HG03442 (cell line): ENCODE measurements around the gene ADARB2.

ENCODE experiments used
- ATAC-seq: cut with Tn5 transposase; IDR thresholded peaks from one replicate; pipeline ENCODE4 v1.9.1; 2021; ENCODE audit warnings: mild to moderate bottlenecking, moderate library complexity; ENCODE audit not compliant: unreplicated experiment

Gene ADARB2

DNA sequence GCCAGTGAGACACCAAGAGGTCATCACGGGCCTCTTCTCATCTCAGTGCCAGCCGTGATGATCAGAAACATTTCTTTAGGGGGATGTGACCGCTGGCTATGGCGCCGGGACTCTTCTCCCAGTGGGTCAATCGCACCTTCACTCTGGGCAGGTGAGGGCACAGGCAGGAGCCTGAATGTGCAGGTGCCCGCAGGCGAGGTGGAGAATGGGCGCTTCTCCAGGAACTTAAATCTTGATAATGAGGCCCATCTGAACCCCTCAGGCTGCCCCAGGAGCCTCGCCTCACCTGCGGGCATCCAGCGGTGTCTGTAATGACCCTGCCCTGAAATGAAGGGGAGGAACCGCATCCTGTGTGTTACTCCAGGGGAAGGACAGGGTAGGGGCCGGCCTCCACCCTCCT is 204.7 kb downstream of the ADARB2 start:
- ATAC-seq = no peak

DNA sequence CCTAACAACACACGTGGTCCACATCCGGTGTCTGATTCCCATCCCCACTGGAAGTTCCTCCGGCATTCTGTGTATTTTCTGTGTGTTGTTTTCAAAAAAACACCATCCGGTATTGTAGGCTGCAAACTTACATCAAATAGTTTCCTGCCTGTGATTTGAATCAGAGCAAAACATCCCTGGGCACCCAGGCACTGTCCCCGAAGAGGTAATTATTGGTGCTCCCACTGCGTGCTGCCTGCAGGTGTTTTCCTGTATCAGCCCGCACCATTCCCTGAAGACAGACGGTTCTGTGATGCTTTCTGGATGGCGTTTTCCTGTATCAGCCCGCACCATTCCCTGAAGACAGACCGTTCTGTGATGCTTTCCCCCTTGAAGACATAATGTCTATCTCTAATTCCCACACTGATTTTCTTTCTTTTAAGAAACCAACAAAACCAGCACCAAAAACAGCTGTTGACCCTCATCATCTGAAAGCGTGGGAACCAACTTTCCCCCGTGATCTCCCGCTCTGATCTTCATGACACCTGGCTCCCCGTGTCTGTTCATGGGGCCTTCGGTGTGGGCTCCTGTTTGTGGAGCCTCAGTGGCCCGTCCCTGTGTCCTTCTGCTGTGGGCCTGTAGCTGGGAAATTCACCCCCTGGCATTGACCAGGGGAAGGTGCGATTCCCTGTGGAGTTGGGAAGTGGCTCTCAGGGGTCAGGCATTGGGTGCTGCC is 205.3 kb downstream of the ADARB2 start:
- ATAC-seq = no peak

DNA sequence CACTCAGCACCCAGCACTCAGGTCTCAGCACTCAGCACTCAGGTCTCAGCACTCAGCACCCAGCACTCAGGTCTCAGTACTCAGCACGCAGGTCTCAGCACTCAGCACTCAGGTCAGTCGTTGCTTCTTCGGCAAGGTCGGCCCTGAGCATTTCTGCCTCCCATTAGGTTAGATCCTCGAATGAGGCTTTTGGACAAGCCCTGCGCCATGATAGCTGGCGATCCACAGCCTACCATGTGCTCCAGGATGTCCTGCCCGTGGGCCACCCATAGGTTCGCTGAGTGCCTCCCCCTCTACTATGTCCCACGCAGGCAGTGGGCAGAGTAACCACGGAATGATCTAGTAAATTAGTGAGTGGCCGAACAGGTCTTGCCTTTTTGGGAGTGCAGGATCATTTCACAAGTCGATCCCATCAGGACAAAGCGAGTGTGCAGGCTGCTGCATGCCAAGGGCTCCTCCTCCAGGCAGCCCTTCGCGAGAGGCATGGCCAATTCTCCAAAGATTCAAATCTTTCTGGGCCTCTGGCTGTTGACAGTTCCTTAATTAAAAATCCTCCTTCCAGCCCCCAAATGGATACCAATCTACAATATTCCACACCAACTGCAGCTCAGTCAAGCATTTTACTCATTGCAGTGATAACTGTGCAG is 206.3 kb downstream of the ADARB2 start:
- no peak for ATAC-seq

DNA sequence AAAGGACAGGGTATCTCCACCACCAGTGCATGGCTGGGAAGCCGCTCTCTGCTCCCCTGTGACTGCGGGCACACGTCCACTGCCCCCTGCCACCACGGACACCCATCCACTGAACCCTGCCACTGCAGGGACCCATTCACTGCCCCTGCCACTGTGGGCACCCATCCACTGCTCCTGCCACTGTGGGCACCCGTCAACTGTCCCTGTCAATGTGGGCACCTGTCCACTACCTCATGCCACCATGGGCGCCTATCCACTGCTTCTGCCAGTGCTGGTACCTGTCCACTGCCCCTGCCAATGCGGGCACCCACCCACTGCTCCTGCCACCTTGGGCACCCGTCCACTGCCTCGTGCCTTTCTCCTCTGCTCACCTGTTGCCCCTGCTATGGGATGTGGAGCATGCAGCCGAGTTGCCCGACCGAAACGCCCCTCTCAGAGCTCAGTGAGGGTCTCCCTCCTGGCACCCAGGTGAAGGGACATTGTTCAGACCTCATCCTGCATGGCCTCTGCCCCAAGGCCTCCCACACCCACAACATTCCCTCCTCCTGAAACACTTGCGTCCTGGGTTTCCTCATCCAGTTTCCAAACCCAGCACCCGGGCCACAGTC is 207.4 kb downstream of the ADARB2 start:
- no peak for ATAC-seq

DNA sequence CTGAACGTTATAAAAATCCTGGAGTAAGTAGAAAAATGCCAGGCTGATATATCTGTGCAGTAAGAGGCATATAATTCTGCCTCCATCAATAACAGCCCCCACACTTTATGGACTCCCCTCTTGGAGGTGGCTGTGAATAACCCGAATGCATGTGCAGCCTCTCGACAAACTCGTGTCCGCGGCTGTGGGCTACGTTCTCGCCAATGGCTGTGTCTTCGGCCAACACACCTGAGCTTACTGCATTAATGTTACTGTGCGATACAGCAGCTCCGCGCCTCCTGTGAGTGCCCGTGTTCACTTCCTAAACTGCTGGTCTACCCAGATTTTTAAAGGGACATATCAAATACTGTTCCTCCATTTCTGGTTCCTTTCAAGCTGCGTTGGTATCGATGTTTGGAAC is 209.4 kb downstream of the ADARB2 start:
- ATAC-seq = no peak

DNA sequence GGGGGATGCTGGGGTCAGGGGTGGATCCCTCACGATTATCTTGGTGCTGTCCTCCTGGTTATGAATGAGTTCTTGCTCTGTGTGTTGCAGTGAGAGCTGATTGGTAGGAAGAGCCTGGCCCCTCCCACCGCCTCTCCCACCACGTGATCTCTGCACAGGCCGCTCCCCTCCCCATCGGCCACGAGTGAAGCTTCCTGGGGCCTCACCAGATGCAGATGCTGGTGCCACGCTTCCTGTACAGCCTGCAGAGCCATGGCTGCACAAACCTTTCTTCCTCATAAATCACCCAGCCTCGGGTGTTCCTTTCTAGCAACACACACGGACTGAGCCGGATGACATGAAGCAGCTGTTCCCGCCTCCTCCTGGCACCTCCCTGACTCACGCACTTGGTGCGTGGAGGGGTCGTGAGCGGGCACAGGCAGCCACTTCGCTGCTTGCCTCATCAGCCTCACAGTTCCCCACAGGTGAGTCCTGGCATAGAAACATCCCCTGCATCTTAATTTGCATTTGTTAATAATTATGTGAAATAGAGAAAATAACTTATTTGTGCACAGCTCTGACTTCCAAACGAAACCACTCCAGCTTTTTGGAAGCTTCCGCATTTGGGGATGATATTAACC is 210.8 kb downstream of the ADARB2 start:
- ATAC-seq = no peak

DNA sequence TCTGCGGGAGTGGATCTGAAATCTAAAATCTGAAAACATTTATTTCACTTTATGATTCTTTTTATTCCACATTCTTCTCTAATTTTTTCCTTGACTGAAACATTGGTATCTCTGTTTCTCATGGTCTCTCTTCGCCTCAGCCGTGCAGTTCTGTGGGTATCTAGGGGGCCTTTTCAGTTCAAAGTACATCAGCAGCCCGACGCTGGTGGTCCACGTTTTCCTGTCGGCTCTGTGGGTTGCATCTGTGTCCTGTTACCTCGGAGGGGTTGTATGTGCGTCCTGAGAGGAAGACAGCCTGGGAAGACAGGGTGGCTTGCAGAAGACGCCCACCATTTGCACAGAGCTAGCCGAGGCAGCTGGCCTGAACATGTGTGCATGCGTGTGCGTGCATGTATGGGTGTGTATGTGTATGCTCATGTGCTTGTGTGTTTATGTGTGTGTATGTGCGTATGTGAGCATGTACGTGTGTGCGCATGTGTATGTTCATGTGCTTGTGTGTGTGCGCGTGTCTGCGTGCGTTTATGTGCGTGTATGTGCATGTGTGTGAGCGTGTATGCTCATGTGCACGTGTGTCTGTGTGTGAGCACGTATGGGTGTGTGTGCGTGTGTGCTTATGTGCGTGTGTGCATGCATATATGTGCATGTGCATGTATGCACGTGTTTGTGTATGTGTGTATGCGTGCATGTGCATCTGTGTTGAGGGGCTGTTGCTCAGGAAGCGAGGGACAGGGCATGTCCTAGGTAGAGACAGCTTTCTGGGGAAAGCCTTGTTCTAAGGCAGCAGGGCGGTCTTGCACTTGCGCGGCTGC is 211.8 kb downstream of the ADARB2 start:
- ATAC-seq = no peak

DNA sequence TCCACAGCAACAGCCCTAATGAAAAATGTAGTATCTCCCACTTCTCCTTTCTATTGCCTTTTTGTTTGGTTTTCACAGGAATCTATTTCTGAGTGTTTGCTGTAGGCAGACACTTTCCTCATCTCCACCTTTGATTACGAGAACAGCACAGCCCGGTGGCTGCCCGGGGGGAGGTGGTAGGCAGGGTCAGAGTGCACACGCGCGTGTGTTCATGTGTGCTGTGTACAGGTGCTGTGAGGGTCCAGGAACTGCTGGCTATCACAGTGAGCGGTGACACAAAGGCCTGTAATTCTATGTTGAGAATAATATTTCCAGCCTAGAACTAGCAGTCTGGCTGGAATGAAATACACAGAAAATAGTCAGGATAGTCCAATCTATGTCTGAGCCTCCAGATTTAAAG is 212.8 kb downstream of the ADARB2 start:
- ATAC-seq = no peak

DNA sequence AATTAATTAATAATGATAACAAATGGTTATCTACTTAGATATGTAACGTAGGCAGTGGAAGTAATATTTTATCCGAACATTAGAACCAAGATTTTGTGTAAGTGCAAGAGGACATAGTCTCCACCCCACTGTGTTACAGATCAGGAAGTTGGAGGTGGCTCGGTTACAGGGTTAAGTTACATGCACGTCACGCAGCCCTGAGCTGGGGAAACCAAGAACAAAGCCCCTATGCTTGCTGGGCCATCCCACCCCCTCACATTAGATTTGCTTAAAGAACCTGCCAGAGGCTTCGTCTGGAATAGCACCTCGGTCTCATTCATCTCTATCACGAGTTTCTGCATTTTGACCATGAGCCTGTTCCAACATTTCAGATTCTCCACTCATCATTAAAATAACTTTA is 214.1 kb downstream of the ADARB2 start:
- ATAC-seq = no peak

DNA sequence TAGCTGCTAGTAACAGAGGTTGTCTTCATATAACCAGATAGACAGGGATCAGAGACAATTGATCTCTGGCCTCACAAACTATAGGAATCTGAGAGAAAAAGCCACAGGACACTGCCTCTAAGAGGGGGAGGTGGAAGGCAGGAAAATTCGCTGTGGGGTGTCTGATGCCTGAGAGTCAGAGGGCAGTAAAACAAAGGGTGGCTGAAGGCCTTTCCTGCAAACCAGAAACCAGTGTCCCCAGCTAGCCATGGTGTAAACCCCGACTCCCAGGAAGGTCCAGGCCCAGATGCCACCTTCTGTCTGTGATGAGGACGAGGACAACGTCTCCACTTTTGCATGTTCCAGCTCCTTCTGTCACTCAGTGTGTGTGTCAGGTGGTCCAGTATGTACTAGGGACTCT is 215.1 kb downstream of the ADARB2 start:
- no peak for ATAC-seq

DNA sequence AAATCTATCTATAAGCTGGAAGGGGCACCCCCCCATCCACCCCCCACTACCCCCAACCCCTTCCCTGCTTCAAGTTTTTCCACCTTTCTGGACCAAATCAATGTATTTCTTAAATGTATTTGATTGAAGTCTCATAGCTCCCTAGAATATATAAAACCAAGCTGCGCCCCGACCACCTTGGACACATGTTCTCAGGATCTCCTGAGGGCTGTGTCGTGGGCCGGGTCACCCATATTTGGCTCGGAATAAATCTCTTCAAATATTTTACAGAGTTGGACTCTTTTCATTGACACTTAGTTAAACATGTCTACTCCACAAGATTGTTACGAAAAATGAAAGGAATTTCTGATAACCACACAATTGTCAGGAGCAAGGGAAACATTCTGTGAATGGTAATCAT is 215.6 kb downstream of the ADARB2 start:
- ATAC-seq = no peak

DNA sequence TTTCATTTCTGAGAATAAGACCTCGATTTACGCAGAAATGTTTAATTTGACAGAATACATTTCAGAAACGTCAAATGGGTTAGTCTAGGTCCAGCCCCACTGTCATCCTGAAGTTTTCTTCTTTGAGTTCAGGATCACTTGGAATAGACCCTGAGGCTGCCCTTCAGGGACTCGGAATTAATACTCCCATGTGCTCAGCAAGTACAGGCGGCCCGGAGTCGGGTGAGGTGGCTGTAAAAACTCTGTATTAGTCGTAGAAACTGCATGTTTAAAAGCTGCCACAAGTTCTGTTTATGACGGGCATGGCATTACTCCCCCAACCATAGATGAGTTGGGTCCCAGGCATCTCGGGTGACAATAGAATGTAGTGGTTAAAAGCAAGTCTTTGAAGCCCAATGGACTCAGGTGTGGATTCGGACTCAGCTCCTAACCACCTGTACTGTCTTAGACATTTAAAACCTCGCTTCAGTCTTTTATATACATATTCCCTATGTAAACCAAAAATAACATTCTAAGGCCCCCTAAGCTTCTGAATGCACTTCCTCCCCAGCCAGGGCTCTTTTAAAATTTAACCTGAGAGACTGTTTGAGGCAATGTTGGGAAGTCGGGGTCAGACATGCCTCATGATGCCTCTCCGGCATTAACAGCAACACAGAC is 216.3 kb downstream of the ADARB2 start:
- no peak for ATAC-seq

DNA sequence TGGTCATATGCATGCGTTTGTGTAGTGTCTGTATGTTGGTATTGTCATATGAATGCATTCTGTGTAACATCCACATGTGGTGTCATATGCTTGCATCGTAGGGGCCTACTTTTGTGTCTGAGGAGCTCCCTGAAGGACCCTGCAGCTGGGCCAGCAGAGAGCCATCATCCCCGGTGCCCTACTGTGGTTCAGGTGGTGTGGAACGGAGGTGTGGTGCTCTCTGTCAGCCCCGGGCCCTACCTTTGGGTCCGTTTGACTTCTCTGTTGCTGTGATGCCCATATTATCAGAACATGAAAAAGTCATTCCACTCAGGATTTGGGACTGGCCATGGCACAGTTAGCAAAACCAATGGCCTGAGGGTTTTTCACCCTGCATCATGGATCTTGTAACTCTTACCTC is 217.9 kb downstream of the ADARB2 start:
- no peak for ATAC-seq

DNA sequence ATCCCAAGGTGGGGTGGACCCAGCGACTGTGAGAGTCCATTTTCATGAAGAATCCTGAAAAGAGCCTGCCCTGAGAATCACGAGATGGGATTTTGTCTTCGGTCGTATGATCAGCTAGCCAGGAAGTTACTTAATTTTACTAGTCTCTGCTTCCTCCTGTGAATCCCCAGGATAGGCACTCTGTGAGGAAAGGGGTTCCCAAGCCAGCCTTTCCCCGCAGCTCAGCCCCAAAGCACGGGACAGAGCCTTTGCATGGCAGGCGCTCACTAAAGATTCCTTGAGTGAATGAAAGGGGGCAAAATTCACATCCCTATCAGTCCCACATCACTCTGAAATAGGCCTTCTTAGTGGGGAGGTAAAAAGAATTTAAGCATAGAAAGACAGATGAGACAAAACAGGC is 219.6 kb downstream of the ADARB2 start:
- no peak for ATAC-seq

DNA sequence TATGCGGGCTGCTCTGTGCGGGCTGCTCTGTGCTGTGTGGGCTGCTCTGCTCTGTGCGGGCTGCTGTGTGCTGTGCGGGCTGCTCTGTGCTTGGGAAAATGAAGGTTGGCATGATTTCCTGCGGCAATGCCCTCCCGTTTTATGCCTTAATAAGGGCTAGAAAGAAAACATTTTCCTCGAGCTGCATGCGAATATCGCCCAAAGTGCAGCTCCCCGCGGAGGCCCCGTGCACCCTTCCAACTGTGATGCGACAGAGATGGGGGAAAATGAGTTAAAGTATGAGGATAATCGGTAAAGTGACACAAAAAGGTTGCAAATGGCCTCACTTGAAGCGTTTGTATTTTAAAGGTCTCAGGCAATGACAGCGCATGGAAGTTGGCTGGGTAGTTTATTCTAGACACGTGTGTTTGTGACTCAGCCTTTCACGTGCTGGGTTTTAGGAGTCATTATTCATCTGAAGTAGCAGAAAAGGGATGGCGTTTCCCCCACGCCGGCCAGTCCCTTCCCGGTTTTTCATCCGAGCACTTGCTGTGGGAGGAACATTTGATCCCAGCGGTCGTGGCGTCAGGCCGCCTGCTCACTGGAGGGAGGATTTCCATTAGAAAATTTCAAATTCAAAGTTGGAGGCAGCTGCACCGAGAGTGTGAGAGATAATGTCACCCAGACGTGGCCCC is 220.7 kb downstream of the ADARB2 start:
- ATAC-seq = no peak

DNA sequence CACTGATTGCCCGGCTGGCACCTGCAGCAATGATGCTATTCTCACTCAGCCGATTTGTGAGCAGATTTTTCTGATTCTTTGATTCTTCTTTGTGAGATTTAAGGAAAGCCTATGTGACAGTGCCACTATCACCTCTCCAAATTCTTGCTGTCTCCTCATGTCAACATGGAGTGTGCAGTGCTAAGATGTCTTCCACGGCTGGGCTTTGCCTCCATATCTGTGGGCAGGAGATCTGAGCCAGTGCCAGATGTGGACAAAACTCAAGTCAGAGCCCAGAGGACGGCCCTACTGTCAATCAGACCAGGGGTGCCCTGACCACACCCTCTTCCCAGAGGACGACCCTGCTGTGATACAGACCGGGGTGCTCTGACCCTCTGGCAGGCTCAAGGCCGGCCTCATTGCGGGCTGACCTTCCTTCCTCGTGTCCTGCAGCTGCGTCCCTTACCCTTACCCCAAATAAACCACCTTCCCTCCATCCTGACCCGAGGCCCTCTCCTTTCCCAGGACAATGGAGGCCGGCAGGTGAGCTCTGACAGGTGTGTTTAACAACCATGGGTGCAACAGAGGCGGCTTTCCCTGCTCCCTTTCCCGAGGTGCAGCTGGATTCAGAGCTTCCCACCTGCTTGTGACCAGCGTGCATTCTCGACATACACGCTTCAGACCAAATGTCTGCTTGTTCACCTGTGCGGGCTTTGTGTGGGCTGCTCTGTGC is 221.4 kb downstream of the ADARB2 start:
- ATAC-seq = no peak

DNA sequence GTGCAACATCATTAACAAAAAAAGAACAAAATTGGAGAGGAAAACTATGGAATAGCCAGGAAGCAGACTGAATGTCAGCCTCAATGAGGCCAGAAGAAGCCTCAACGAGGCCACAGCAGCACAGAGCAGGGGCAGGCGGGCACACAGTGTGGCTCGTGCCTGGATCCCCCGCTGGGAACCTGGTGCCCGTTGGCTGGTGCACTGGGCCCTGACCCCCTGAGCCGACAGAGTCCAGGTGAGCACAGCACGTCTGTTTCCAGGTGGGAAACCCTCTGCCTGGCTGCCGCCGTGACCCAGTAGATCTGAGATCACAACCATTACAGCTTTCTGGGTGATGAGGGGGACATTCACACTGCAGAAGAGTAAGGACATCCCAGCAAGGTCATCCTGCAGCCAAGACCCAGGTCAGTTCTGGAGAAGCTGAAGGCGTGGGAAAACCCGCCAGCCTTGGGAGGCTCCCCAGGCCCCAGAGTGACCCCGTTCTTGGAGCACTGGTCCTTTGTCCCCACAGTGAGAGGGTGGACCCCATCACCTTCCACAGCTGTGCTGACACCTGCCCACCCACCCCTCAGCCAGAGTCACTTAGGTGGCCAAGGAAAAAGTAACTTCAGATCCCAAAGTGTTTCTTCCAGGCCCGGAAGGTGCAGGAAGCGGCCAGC is 222.1 kb downstream of the ADARB2 start:
- no peak for ATAC-seq

DNA sequence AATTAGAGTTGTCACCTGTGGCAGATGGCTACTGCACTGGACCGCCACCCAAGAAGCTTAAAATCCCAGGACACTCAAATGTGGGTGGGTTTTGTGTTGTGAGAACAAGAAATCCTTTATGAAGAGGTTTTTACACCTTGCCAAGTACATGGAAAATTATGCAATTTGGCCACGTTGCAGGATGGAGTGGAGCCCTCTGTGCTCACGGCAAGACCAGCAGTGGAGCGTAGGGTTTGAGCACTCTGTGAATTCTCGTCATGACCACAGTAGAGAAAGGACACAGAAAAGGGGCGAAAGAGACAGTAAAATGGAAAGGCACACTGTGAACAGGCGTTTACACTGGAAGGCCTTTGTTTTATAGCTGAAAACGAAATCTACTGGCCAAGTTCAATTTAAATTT is 222.6 kb downstream of the ADARB2 start:
- no peak for ATAC-seq

DNA sequence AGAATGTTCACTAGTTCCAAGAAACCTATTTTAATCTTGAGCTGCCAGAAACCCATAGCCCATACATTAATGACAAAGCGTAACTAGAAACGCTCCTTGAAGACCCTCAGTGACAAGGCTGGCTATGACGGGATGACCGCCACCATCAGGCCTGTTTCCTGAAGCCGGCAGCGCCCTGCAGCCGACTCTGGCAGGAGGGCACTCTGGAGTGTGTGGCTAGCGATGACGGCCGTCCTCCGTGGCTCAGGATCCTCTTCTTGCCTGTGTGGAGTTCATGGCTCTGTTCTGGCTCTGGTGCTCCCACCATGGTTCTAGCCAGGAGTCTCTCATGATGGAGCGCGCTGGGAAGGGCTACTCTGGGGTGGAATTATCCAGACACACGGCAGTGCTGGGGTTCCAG is 224.1 kb downstream of the ADARB2 start:
- no peak for ATAC-seq
